PC-9 (cell line): ENCODE results near the gene PPBP. TPM values are rescaled to one million over a fixed set of nuclear protein-coding genes. Genes with fewer than 3 reads are reported as not detected.

Experiments
- BruUV-seq: library from RNA; stranded (reverse); fragments of 400-500 nt; replicated peaks from 2 replicates; lab custom pipeline; 2021; lab: Mats Ljungman, UMichigan
- CTCF ChIA-PET: fragments of 300-600 bp; sonication (Branson Sonifier 250); formaldehyde crosslinking; loops from one replicate; lab custom pipeline; 2022; ENCODE audit warnings: antibody characterized with exemption; lab: Charles Lee
- POLR2A ChIA-PET: fragments of 300-600 bp; sonication (Branson Sonifier 250); formaldehyde crosslinking; loops from one replicate; lab custom pipeline; 2022; ENCODE audit warnings: antibody characterized with exemption; ENCODE audit not compliant: unreplicated experiment; lab: Charles Lee
- DNase-seq, 2 experiments: peaks; one replicate each; pipeline versions ENCODE4 v3.0.0 to v3.0.0-alpha.2; 2015 to 2022; ENCODE audit warnings: mixed read lengths in 1 of 2
- H2AFZ ChIP-seq: fragments of 200-600 bp; sonication (generic); 2 replicates; pipeline ENCODE4 v1.8.1; 2017; ENCODE audit warnings: antibody characterized with exemption
- H3F3A ChIP-seq: fragments of 200-600 bp; sonication (generic); 2 replicates; pipeline ENCODE4 v1.8.1; 2017; ENCODE audit warnings: antibody characterized with exemption, mild to moderate bottlenecking, low read depth; ENCODE audit not compliant: insufficient read depth
- H3K27ac ChIP-seq: fragments of 200-600 bp; sonication (generic); 2 replicates; pipeline ENCODE4 v1.6.1; 2016; ENCODE audit warnings: mixed run types
- H3K27me3 ChIP-seq: fragments of 200-600 bp; sonication (generic); 2 replicates; pipeline ENCODE4 v1.6.1; 2016; ENCODE audit warnings: low read depth, mixed run types; ENCODE audit not compliant: insufficient read depth
- H3K36me3 ChIP-seq: fragments of 200-600 bp; sonication (generic); 2 replicates; pipeline ENCODE4 v1.6.1; 2016; ENCODE audit warnings: low read depth, mixed run types
- H3K4me1 ChIP-seq: fragments of 200-600 bp; sonication (generic); replicated peaks from 2 replicates; pipeline ENCODE4 v1.6.1; 2016; ENCODE audit warnings: mixed run types; ENCODE audit not compliant: insufficient read depth
- H3K4me2 ChIP-seq: fragments of 200-600 bp; sonication (generic); 2 replicates; pipeline ENCODE4 v1.6.1; 2017; ENCODE audit warnings: mixed run types
- H3K4me3 ChIP-seq: fragments of 200-600 bp; sonication (generic); 2 replicates; pipeline ENCODE4 v1.6.1; 2016; ENCODE audit warnings: mixed run types
- H3K79me2 ChIP-seq: fragments of 200-600 bp; sonication (generic); 2 replicates; pipeline ENCODE4 v1.6.1; 2017; ENCODE audit warnings: low read depth, mixed run types
- H3K9me2 ChIP-seq: fragments of 200-600 bp; sonication (generic); 2 replicates; pipeline ENCODE4 v1.8.1; 2017; ENCODE audit warnings: mild to moderate bottlenecking; ENCODE audit not compliant: insufficient read depth
- H3K9me3 ChIP-seq: fragments of 200-600 bp; sonication (generic); 2 replicates; pipeline ENCODE4 v1.8.1; 2016; ENCODE audit warnings: low read depth; ENCODE audit not compliant: insufficient read depth
- H4K20me1 ChIP-seq: fragments of 200-600 bp; sonication (generic); 2 replicates; pipeline ENCODE4 v1.8.1; 2017; ENCODE audit not compliant: insufficient read depth
- EZH2 ChIP-seq: fragments of 200-600 bp; sonication (generic); IDR thresholded peaks from 2 replicates; pipeline ENCODE4 v1.8.0; 2017; ENCODE audit warnings: antibody characterized with exemption, low read depth
- intact Hi-C: fragments of 100-400 bp; cut with micrococcal nuclease; formaldehyde crosslinking; loops from one replicate; pipeline ENCODE4 v1.10.0; 2022; ENCODE audit not compliant: unreplicated experiment
- total RNA-seq: library from RNA; stranded (reverse); gene quantifications from 2 replicates; pipeline ENCODE4 v1.2.3, GENCODE V29; 2021
- TF ChIP-seq, protein P1 (sequence below): fragments of 200-600 bp; sonication (generic); conservative IDR thresholded peaks from 2 replicates; pipeline ENCODE4 v1.6.1; 2017; ENCODE audit warnings: mixed run types, antibody characterized with exemption, mild to moderate bottlenecking, moderate library complexity

PPBP gene
- total RNA-seq, 1 experiment from 2014 or later: not detected

DNA sequence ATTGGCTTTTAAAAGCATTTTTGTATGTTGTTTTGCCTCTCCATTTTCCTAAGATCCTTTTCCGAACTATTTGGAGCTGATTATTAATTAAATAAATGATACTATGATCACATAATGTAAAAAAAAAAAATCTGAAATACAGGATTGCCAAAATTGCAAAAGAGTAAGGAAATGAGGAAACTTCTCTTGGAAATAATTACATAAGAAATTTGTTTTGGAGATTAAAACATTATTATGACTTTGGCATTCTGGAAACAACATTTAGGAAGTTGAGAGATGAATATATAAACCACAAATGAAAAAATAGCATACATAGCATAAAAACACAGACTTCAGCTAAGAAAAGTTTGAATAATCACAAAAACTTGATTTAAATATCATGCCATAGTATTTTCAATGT, 39.7 kb downstream of the PPBP start:
- DNase-seq: no peak
- no peaks in the 10 kb centered on the region for H3K36me3 ChIP-seq
- no peaks in the 10 kb centered on the region for H3K79me2 ChIP-seq
- no peak overlapping the region for H3K27ac ChIP-seq
- no peak overlapping the region for H2AFZ ChIP-seq
- ChIA-PET CTCF (interaction anchor here (0.7 kb wide), 1 partner anchor 127 kb away, joined by 14 read pairs; no protein-coding TSS in a partner anchor), POLR2A (interaction anchor here (0.7 kb wide), 1 partner anchor 17 kb away, joined by 3 read pairs; no protein-coding TSS in a partner anchor)
- no peak overlapping the region for H3K4me3 ChIP-seq
- H4K20me1 ChIP-seq: no peaks in the 10 kb centered on the region
- H3K9me2 ChIP-seq: no peaks in the 10 kb centered on the region
- BruUV-seq: no TSS peak
- H3K4me1 ChIP-seq: no peaks in the 10 kb centered on the region
- TF ChIP-seq, protein P1, sequence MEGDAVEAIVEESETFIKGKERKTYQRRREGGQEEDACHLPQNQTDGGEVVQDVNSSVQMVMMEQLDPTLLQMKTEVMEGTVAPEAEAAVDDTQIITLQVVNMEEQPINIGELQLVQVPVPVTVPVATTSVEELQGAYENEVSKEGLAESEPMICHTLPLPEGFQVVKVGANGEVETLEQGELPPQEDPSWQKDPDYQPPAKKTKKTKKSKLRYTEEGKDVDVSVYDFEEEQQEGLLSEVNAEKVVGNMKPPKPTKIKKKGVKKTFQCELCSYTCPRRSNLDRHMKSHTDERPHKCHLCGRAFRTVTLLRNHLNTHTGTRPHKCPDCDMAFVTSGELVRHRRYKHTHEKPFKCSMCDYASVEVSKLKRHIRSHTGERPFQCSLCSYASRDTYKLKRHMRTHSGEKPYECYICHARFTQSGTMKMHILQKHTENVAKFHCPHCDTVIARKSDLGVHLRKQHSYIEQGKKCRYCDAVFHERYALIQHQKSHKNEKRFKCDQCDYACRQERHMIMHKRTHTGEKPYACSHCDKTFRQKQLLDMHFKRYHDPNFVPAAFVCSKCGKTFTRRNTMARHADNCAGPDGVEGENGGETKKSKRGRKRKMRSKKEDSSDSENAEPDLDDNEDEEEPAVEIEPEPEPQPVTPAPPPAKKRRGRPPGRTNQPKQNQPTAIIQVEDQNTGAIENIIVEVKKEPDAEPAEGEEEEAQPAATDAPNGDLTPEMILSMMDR: no peak
- TF ChIP-seq EZH2: no peak
- no peaks in the 10 kb centered on the region for H3F3A ChIP-seq
- H3K9me3 ChIP-seq: no peaks in the 10 kb centered on the region
- H3K4me2 ChIP-seq: no peak overlapping the region
- intact Hi-C loops: no loop called here
- no peaks in the 10 kb centered on the region for H3K27me3 ChIP-seq

DNA sequence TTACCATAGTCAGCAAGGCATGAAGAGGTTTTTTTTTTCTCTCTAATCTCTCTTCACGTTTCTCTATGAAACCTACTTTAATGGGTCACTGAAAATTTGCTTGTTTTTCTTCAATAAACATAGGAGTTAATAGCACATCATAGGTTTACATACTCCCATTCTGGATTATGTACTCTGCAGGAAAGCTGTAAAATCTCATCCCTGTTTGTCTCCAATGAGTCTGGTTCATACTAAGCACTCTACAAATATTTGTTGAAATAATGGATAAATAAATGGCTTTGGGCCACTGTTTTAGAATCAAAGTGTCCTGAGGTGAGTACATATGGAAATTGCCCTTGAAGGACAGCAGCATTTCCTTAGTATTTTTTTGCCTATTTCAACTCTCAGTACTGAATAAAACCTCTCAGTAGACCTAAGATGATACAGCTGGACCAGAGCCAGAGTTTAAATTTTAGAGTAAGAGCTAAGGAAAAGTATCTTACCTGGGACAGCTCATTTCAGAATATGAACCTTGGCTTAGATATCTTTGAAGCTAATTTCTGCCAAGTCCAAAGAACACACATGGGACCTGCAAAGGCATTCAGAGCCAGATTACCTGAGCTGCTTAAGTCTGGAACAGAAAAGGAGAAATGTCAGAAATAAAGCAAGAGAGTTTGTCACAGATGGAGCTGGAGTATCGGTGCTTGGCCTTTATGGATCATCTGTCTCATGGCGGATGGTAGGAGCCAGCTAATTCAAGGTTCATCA, 40.6 kb downstream of the PPBP start:
- no TSS peak for BruUV-seq
- H3K36me3 ChIP-seq: no peaks in the 10 kb centered on the region
- no peak overlapping the region for H3K27ac ChIP-seq
- no peaks in the 10 kb centered on the region for H4K20me1 ChIP-seq
- no peak for DNase-seq
- no peaks in the 10 kb centered on the region for H3K9me3 ChIP-seq
- H3K79me2 ChIP-seq: no peaks in the 10 kb centered on the region
- H3K9me2 ChIP-seq: no peaks in the 10 kb centered on the region
- ChIA-PET POLR2A (interaction anchor here (0.7 kb wide), 1 partner anchor 18 kb away, joined by 3 read pairs; no protein-coding TSS in a partner anchor), CTCF (interaction anchor here (0.7 kb wide), 1 partner anchor 220 kb away, joined by 3 read pairs; no protein-coding TSS in a partner anchor)
- H3K4me1 ChIP-seq: no peaks in the 10 kb centered on the region
- intact Hi-C loops: no loop called here
- H3K4me3 ChIP-seq: no peak overlapping the region
- H3F3A ChIP-seq: no peaks in the 10 kb centered on the region
- no peak for TF ChIP-seq EZH2
- TF ChIP-seq, protein P1: no peak
- H3K4me2 ChIP-seq: no peak overlapping the region
- H3K27me3 ChIP-seq: no peaks in the 10 kb centered on the region
- H2AFZ ChIP-seq: no peak overlapping the region

DNA sequence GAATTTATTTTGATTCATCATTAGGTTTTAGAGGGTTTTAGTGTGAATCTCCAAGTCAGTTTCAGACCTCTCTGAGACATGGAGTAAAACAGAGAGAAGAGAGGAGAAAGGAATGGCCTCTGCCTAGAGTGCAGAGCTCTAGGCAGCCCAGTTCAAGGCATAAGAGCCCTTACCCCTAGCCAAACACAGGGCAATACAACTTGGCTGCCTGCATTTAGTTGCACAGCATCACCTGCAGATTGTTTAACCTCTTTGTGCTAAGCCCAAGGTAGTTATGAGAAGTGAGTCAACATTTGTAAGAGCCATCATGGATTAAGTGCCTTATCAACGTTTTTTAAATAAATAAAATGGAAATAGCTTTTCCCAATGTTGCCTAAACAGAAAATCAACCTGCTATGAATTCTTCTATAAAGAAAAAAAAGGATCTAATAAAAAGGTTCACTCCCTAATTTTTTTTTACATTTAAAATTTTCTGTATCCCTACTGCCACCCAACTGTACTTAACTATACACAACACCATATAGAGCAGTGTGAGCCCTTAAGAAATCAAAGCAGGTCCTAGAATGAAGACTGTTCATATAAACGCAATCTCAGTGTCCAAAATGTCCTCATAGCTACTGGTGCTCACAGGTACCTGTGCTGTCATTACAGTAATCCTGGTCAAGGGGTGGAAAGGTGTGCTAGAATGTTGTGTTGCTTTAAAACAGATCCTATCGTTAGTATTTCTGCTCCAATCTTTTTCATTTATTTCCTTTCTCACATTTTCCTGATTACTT, 42.1 kb downstream of the PPBP start:
- no peaks in the 10 kb centered on the region for H3K36me3 ChIP-seq
- H3K4me1 ChIP-seq: no peaks in the 10 kb centered on the region
- intact Hi-C loops: no loop called here
- no peak overlapping the region for H3K4me2 ChIP-seq
- H4K20me1 ChIP-seq: no peaks in the 10 kb centered on the region
- H3F3A ChIP-seq: no peaks in the 10 kb centered on the region
- no peak for DNase-seq
- H3K4me3 ChIP-seq: no peak overlapping the region
- H3K9me2 ChIP-seq: no peaks in the 10 kb centered on the region
- CTCF ChIA-PET: no interaction called here
- no peak overlapping the region for H3K27ac ChIP-seq
- H2AFZ ChIP-seq: no peak overlapping the region
- no peaks in the 10 kb centered on the region for H3K27me3 ChIP-seq
- no peaks in the 10 kb centered on the region for H3K79me2 ChIP-seq
- POLR2A ChIA-PET: no interaction called here
- no peak for TF ChIP-seq EZH2
- TF ChIP-seq, protein P1: no peak
- no TSS peak for BruUV-seq
- H3K9me3 ChIP-seq: no peaks in the 10 kb centered on the region
